A549 (cell line): ENCODE results near the gene KCNQ1. TPM values are rescaled to one million over a fixed set of nuclear protein-coding genes. Genes with fewer than 3 reads are reported as not detected.

Experiments
- ATAC-seq, 2 experiments: fragments of 200-7000 bp in 1 of 2; fragments of >200 bp in 1 of 2; cut with Nextera tagmentation in 1 of 2; cut with Tn5 transposase in 1 of 2; 3 replicates each; pipeline versions ENCODE4 v1.8.0 to v1.9.1; 2018 to 2020; ENCODE audit warnings: mild to moderate bottlenecking in 1 of 2, moderate library complexity in 1 of 2
- CTCF ChIA-PET: fragments of 300-600 bp; sonication (Branson Sonifier 250); formaldehyde crosslinking; extraction: SDS; loops from one replicate; lab custom pipeline; 2021; ENCODE audit warnings: antibody characterized with exemption, inconsistent platforms; lab: Yijun Ruan, JAX
- POLR2A ChIA-PET: fragments of 350-600 bp; formaldehyde crosslinking; extraction: SDS; loops from one replicate; lab custom pipeline; 2021; ENCODE audit warnings: antibody characterized with exemption, inconsistent platforms; lab: Yijun Ruan, JAX
- DNase-seq, 2 experiments: peaks; one replicate each; pipeline versions ENCODE4 v3.0.0 to v3.0.0-alpha.2; 2011 to 2016; ENCODE audit warnings: low read depth in 1 of 2, low spot score in 1 of 2
- FAIRE-seq: peaks from 2 replicates; lab custom pipeline; 2011; peaks lifted over from hg19 to GRCh38; lab: Jason Lieb, UNC
- H3K27ac ChIP-seq, 2 experiments: fragments of >200 bp; sonication (Bioruptor Twin); formaldehyde crosslinking; 3 replicates each; pipeline ENCODE4 v1.5.1; 2016 to 2017
- H3K4me1 ChIP-seq: fragments of >200 bp; sonication (Bioruptor Twin); formaldehyde crosslinking; 3 replicates; pipeline ENCODE4 v1.6.1; 2016
- H3K4me2 ChIP-seq: fragments of >200 bp; sonication (Bioruptor Twin); formaldehyde crosslinking; 3 replicates; pipeline ENCODE4 v1.6.1; 2016
- H3K4me3 ChIP-seq: fragments of >200 bp; sonication (Bioruptor Twin); formaldehyde crosslinking; 3 replicates; pipeline ENCODE4 v1.5.1; 2016
- H3K9me3 ChIP-seq: fragments of >200 bp; sonication (Bioruptor Twin); formaldehyde crosslinking; 3 replicates; pipeline ENCODE4 v1.6.1; 2016
- ATOH8 ChIP-seq: fragments of 250-450 bp; sonication (Bioruptor Pico); IDR thresholded peaks from 2 replicates; pipeline ENCODE4 v1.5.0; 2020; ENCODE audit warnings: low read depth, mild to moderate bottlenecking, moderate library complexity
- CBX8 ChIP-seq: fragments of 200-600 bp; sonication (generic); IDR thresholded peaks from 2 replicates; pipeline ENCODE4 v1.6.1; 2016
- CHD4 ChIP-seq: fragments of 200-600 bp; sonication (generic); IDR thresholded peaks from 2 replicates; pipeline ENCODE4 v1.6.1; 2016; ENCODE audit warnings: antibody characterized with exemption, mild to moderate bottlenecking, borderline replicate concordance
- CTCF ChIP-seq: fragments of >200 bp; sonication (Bioruptor Twin); formaldehyde crosslinking; IDR thresholded peaks from 3 replicates; pipeline ENCODE4 v1.5.1; 2016
- ELK1 ChIP-seq: fragments of 150-350 bp; IDR thresholded peaks from 2 replicates; pipeline ENCODE4 v1.6.1; 2014; ENCODE audit warnings: low read depth, mild to moderate bottlenecking, low read length
- FOXS1 ChIP-seq: fragments of 250-450 bp; sonication (Bioruptor Pico); IDR thresholded peaks from 2 replicates; pipeline ENCODE4 v1.5.0; 2020; ENCODE audit warnings: mild to moderate bottlenecking, moderate library complexity
- HEYL ChIP-seq: fragments of 250-450 bp; sonication (Bioruptor Pico); IDR thresholded peaks from 2 replicates; pipeline ENCODE4 v1.8.0; 2021; ENCODE audit warnings: mild to moderate bottlenecking, moderate library complexity
- HMGXB4 ChIP-seq: fragments of 250-450 bp; sonication (Bioruptor Pico); IDR thresholded peaks from 2 replicates; pipeline ENCODE4 v1.5.0; 2021; ENCODE audit warnings: mild to moderate bottlenecking, moderate library complexity, borderline replicate concordance
- HOXA7 ChIP-seq: fragments of 250-450 bp; sonication (Bioruptor Pico); IDR thresholded peaks from 2 replicates; pipeline ENCODE4 v1.5.0; 2020; ENCODE audit warnings: mild to moderate bottlenecking, moderate library complexity
- KDM1A ChIP-seq: fragments of 200-600 bp; sonication (generic); IDR thresholded peaks from 2 replicates; pipeline ENCODE4 v1.6.1; 2016; ENCODE audit warnings: low read depth, mild to moderate bottlenecking
- MAX ChIP-seq: IDR thresholded peaks from 2 replicates; pipeline ENCODE4 v1.6.1; 2012
- MAZ ChIP-seq: fragments of 150-350 bp; IDR thresholded peaks from 2 replicates; pipeline ENCODE4 v1.6.1; 2014; ENCODE audit warnings: antibody characterized with exemption, low read depth, low read length, borderline replicate concordance
- NFE2L2 ChIP-seq: fragments of 150-350 bp; conservative IDR thresholded peaks from 2 replicates; pipeline ENCODE4 v1.6.1; 2014; ENCODE audit warnings: low read length
- NPAS2 ChIP-seq: fragments of 250-450 bp; sonication (Bioruptor Pico); IDR thresholded peaks from 2 replicates; pipeline ENCODE4 v1.8.0; 2022; ENCODE audit warnings: mild to moderate bottlenecking, moderate library complexity, borderline replicate concordance
- NR3C1 ChIP-seq: fragments of >200 bp; sonication (Bioruptor Twin); formaldehyde crosslinking; IDR thresholded peaks from 3 replicates; pipeline ENCODE4 v1.6.1; 2017
- PBX3 ChIP-seq: IDR thresholded peaks from 2 replicates; pipeline ENCODE4 v1.6.1; 2012
- SREBF2 ChIP-seq: fragments of 450-650 bp; IDR thresholded peaks from 2 replicates; pipeline ENCODE4 v1.6.1; 2014; ENCODE audit warnings: mild to moderate bottlenecking, moderate library complexity
- USF2 ChIP-seq: fragments of 450-650 bp; IDR thresholded peaks from 2 replicates; pipeline ENCODE4 v1.6.1; 2014; ENCODE audit warnings: antibody characterized with exemption
- ZFP36 ChIP-seq: fragments of 450-650 bp; IDR thresholded peaks from 2 replicates; pipeline ENCODE4 v1.6.1; 2014; ENCODE audit warnings: borderline replicate concordance; ENCODE audit not compliant: partially characterized antibody
- WGBS: methylation state at CpG from one replicate; pipeline ENCODE4 v1.1.6; 2017; ENCODE audit errors: missing lambda C conversion rate; 5-methylcytosine and 5-hydroxymethylcytosine counted together
- polyA plus RNA-seq, 4 experiments: library from polyadenylated mRNA; depleted of rRNA in 3 of 4; stranded (reverse); fragments of >200 nt; fragmentation: RNase III in 1 of 4; extraction: RNeasy Plus Mini Kit Qiagen cat#74134 plus additional on column Dnase treatment in 1 of 4; gene quantifications; 2 replicates in 3 of 4; 3 replicates in 1 of 4; pipeline ENCODE4 v1.2.3, GENCODE V29; 2011 to 2017

The KCNQ1 gene
- polyA plus RNA-seq, 2 of the 4 experiments (the other 2 are of a cell fraction): 0.14 to 0.17 TPM

- CTCF ChIA-PET: interaction anchor here (3.2 to 21.2 kb wide), 3 partner anchors 7 to 347 kb away, joined by 16 to 1059 read pairs (median 25); no protein-coding TSS in a partner anchor
- H3K4me2 ChIP-seq: no peak overlapping the region
- 78% methylated on average over 7 of the region's 7 CpGs for WGBS
- FAIRE-seq (no peak), ATAC-seq (no peak), DNase-seq (no peak)
- TF ChIP-seq USF2 (no peak), HEYL (CRISPR knock-in tag) (no peak), CBX8 (no peak), PBX3 (no peak), ELK1 (no peak), MAZ (no peak)
- no peaks in the 10 kb centered on the region for H3K9me3 ChIP-seq
- POLR2A ChIA-PET: interaction anchor here (1.4 kb wide), 1 partner anchor 49 kb away, joined by 3 read pairs; the partner anchor contains the start of gene PHLDA2
- peaks cover 5% of the 10 kb centered on the region; the same call in 1 of the 3 replicates for H3K4me1 ChIP-seq
- H3K27ac ChIP-seq: no peak overlapping the region
- H3K4me3 ChIP-seq: no peak overlapping the region
Observed at GRCh38 chr11:2880646-2881045, 435.8 kb downstream of the KCNQ1 start.

- TF ChIP-seq KDM1A (no peak), CTCF (no peak), CHD4 (no peak), HOXA7 (CRISPR knock-in tag) (no peak), NR3C1 (no peak), MAX (no peak), FOXS1 (CRISPR knock-in tag) (no peak), HMGXB4 (no peak), MAZ (no peak), ATOH8 (CRISPR knock-in tag) (no peak), ZFP36 (no peak), SREBF2 (no peak), NFE2L2 (no peak), HEYL (CRISPR knock-in tag) (no peak), NPAS2 (no peak)
- DNase-seq (no peak), ATAC-seq (no peak), FAIRE-seq (no peak)
- H3K4me3 ChIP-seq: no peak overlapping the region
- H3K4me1 ChIP-seq: peaks cover 5% of the 10 kb centered on the region; the same call in 1 of the 3 replicates
- CTCF ChIA-PET: interaction anchor here (3.2 to 21.2 kb wide), 2 partner anchors 11 to 347 kb away, joined by 16 to 1059 read pairs; no protein-coding TSS in a partner anchor
- 72% methylated on average over 19 of the region's 19 CpGs for WGBS
- POLR2A ChIA-PET: interaction anchor here (1.4 kb wide), 1 partner anchor 48 kb away, joined by 3 read pairs; the partner anchor contains the start of gene PHLDA2
- no peaks in the 10 kb centered on the region for H3K9me3 ChIP-seq
- H3K27ac ChIP-seq: no peak overlapping the region
- no peak overlapping the region for H3K4me2 ChIP-seq
Observed at GRCh38 chr11:2881076-2881980, 436.5 kb downstream of the KCNQ1 start.
